HepG2 (cell line): Measurements from ENCODE around the gene KIF22. TPM values are rescaled to one million over a fixed set of nuclear protein-coding genes. Genes with fewer than 3 reads are reported as not detected.

Source experiments
- CBX1 ChIP-seq: IDR thresholded peaks from one replicate; pipeline ENCODE4 v1.6.1; 2016; ENCODE audit warnings: antibody characterized with exemption, low read depth
- ERF ChIP-seq: IDR thresholded peaks from 2 replicates; pipeline ENCODE4 v1.6.1; 2018; ENCODE audit warnings: missing biosample characterization, missing genetic modification reagents
- FOXK2 ChIP-seq: fragments of 450-650 bp; IDR thresholded peaks from 2 replicates; pipeline ENCODE4 v1.6.1; 2016
- HNF1B ChIP-seq: sonication (generic); formaldehyde crosslinking; IDR thresholded peaks from 2 replicates; pipeline ENCODE4 v1.5.1; 2020; ENCODE audit warnings: mild to moderate bottlenecking, moderate library complexity, missing genetic modification reagents
- HNF4G ChIP-seq, 2 experiments: sonication (generic) in 1 of 2; formaldehyde crosslinking in 1 of 2; IDR thresholded peaks; 2 replicates each; pipeline versions ENCODE4 v1.4.0 to v1.6.1; 2011 to 2020; ENCODE audit warnings: borderline replicate concordance in 2 of 2, low read depth in 2 of 2, mild to moderate bottlenecking in 2 of 2, low read length in 1 of 2, missing genetic modification reagents in 1 of 2, moderate library complexity in 1 of 2
- KIAA2018 ChIP-seq: sonication (generic); formaldehyde crosslinking; IDR thresholded peaks from 2 replicates; pipeline ENCODE4 v1.5.0; 2020; ENCODE audit warnings: mild to moderate bottlenecking, missing genetic modification reagents, borderline replicate concordance
- PAXIP1 ChIP-seq: sonication (generic); formaldehyde crosslinking; conservative IDR thresholded peaks from 2 replicates; pipeline ENCODE4 v1.4.0; 2020; ENCODE audit warnings: mild to moderate bottlenecking, missing genetic modification reagents, moderate library complexity
- SMAD9 ChIP-seq: sonication (generic); formaldehyde crosslinking; IDR thresholded peaks from 2 replicates; pipeline ENCODE4 v1.5.1; 2020; ENCODE audit warnings: mild to moderate bottlenecking, missing genetic modification reagents
- ZFP36L1 ChIP-seq: sonication (generic); formaldehyde crosslinking; IDR thresholded peaks from 2 replicates; pipeline ENCODE4 v1.8.0; 2022; ENCODE audit warnings: mild to moderate bottlenecking, missing genetic modification reagents, moderate library complexity
- ZMYM4 ChIP-seq: sonication (generic); formaldehyde crosslinking; IDR thresholded peaks from 2 replicates; pipeline ENCODE4 v1.8.1; 2023; ENCODE audit warnings: mild to moderate bottlenecking, missing genetic modification reagents
- ZNF317 ChIP-seq: sonication (generic); formaldehyde crosslinking; IDR thresholded peaks from 2 replicates; pipeline ENCODE4 v1.5.0; 2020; ENCODE audit warnings: mild to moderate bottlenecking, missing genetic modification reagents
- ZNF337 ChIP-seq: sonication (generic); formaldehyde crosslinking; IDR thresholded peaks from 2 replicates; pipeline ENCODE4 v1.5.1; 2020; ENCODE audit warnings: missing genetic modification reagents, low read depth, mild to moderate bottlenecking, borderline replicate concordance
- polyA plus RNA-seq, 8 experiments: library from polyadenylated mRNA; depleted of rRNA in 3 of 8; stranded (reverse) in 7 of 8; unstranded in 1 of 8; fragments of >200 nt; fragmentation: Illumina TruSeq in 4 of 8; extraction: Trizol in 4 of 8; gene quantifications; 2 replicates each; pipeline versions ENCODE4 v1.2.1 to v1.2.3, GENCODE V29; 2011 to 2016; ENCODE audit warnings: low read depth in 4 of 8, missing spikeins in 1 of 8, mixed read lengths in 1 of 8; ENCODE audit not compliant: insufficient read depth in 1 of 8
- total RNA-seq, 5 experiments: library from RNA; depleted of rRNA; stranded (reverse); fragments of >200 nt; fragmentation: Illumina TruSeq; extraction: Trizol; gene quantifications; 2 replicates each; pipeline ENCODE4 v1.2.3, GENCODE V29; 2016; ENCODE audit warnings: low read depth in 1 of 5
- TF ChIP-seq, protein P1 (sequence below), 2 experiments: fragments of 450-650 bp in 1 of 2; sonication (generic) in 1 of 2; formaldehyde crosslinking; IDR thresholded peaks; 2 replicates each; pipeline versions ENCODE4 v1.5.0 to v1.8.0; 2020 to 2022; ENCODE audit warnings: mild to moderate bottlenecking in 1 of 2, missing genetic modification reagents in 1 of 2

The KIF22 gene
- total and polyA plus RNA-seq, 2 of the 13 experiments (the other 11 are each of a cell fraction or from before 2014, with no cell fraction given) = 95.8 to 118 TPM

GRCh38 chr16:29791845-29792807 lies 1.6 kb downstream of the KIF22 start (continued):
- TF ChIP-seq, protein P1, sequence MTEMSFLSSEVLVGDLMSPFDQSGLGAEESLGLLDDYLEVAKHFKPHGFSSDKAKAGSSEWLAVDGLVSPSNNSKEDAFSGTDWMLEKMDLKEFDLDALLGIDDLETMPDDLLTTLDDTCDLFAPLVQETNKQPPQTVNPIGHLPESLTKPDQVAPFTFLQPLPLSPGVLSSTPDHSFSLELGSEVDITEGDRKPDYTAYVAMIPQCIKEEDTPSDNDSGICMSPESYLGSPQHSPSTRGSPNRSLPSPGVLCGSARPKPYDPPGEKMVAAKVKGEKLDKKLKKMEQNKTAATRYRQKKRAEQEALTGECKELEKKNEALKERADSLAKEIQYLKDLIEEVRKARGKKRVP (CRISPR knock-in tag; IDR thresholded peaks at IDR 0.05) = no peak
- TF ChIP-seq ZFP36L1 (no peak), PAXIP1 (CRISPR knock-in tag) (no peak), FOXK2 (no peak), ZNF317 (no peak), HNF4G (IDR thresholded peaks at IDR 0.05; ENCODE audit: borderline replicate concordance, low read depth, low read length) (peak; percentile 21; the same call in 1 of the 2 replicates), HNF4G (CRISPR knock-in tag; IDR thresholded peaks at IDR 0.05; ENCODE audit: borderline replicate concordance, low read depth) (no peak), KIAA2018 (CRISPR knock-in tag) (no peak), ZMYM4 (CRISPR knock-in tag) (no peak), HNF1B (CRISPR knock-in tag) (0 out of 2 replicates have a peak, but pooled peaks have one; percentile 15), ERF (CRISPR knock-in tag) (no peak), ZNF337 (CRISPR knock-in tag) (no peak), SMAD9 (no peak), CBX1 (no peak)
